A673 (cell line): ENCODE measurements around the gene PIGV. TPM values are rescaled to one million over a fixed set of nuclear protein-coding genes. Genes with fewer than 3 reads are reported as not detected.

Source experiments
- BruUV-seq: library from RNA; stranded (reverse); fragments of 400-500 nt; replicated peaks from 2 replicates; lab custom pipeline; 2021; lab: Mats Ljungman, UMichigan
- CTCF ChIA-PET: fragments of 300-600 bp; sonication (Branson Sonifier 250); formaldehyde crosslinking; loops from one replicate; lab custom pipeline; 2022; ENCODE audit warnings: antibody characterized with exemption; lab: Charles Lee
- POLR2A ChIA-PET: fragments of 300-600 bp; sonication (Branson Sonifier 250); formaldehyde crosslinking; loops from one replicate; lab custom pipeline; 2022; ENCODE audit warnings: antibody characterized with exemption; ENCODE audit not compliant: low non-redundant PET; lab: Charles Lee
- DNase-seq: peaks from one replicate; pipeline ENCODE4 v3.0.0-alpha.2; 2015; ENCODE audit warnings: low spot score
- H3K27ac ChIP-seq: fragments of 200-600 bp; sonication (generic); 2 replicates; pipeline ENCODE4 v1.5.1; 2016; ENCODE audit warnings: mixed run types, low read depth, mild to moderate bottlenecking, mixed read lengths, antibody characterized with exemption, low read length; ENCODE audit not compliant: poor library complexity, severe bottlenecking
- H3K27me3 ChIP-seq: fragments of 200-600 bp; sonication (generic); replicated peaks from 2 replicates; pipeline ENCODE4 v1.6.1; 2017; ENCODE audit warnings: mixed run types, low read depth, mild to moderate bottlenecking, mixed read lengths, antibody characterized with exemption, low read length; ENCODE audit not compliant: insufficient read depth, poor library complexity
- H3K36me3 ChIP-seq: fragments of 200-600 bp; sonication (generic); 2 replicates; pipeline ENCODE4 v1.6.1; 2016; ENCODE audit warnings: mixed run types, mild to moderate bottlenecking, mixed read lengths, antibody characterized with exemption, low read length; ENCODE audit not compliant: insufficient read depth, poor library complexity, severe bottlenecking
- H3K4me1 ChIP-seq: fragments of 200-600 bp; sonication (generic); 2 replicates; pipeline ENCODE4 v1.6.1; 2017; ENCODE audit warnings: mixed run types, mild to moderate bottlenecking, mixed read lengths, antibody characterized with exemption, low read length; ENCODE audit not compliant: insufficient read depth, poor library complexity, severe bottlenecking
- H3K4me3 ChIP-seq: fragments of 200-600 bp; sonication (generic); 2 replicates; pipeline ENCODE4 v1.5.1; 2016; ENCODE audit warnings: low read depth, mixed run types, mild to moderate bottlenecking, mixed read lengths, low read length; ENCODE audit not compliant: poor library complexity, severe bottlenecking
- H3K9me3 ChIP-seq: fragments of 200-600 bp; sonication (generic); 2 replicates; pipeline ENCODE4 v1.6.1; 2016; ENCODE audit warnings: mixed run types, low read depth, mild to moderate bottlenecking, mixed read lengths, antibody characterized with exemption, low read length; ENCODE audit not compliant: poor library complexity, severe bottlenecking
- EZH2 ChIP-seq: fragments of 200-600 bp; sonication (generic); IDR thresholded peaks from 2 replicates; pipeline ENCODE4 v1.6.1; 2017; ENCODE audit warnings: borderline replicate concordance, low read depth, mild to moderate bottlenecking, mixed read lengths, antibody characterized with exemption, low read length; ENCODE audit not compliant: poor library complexity, severe bottlenecking
- intact Hi-C: fragments of 100-400 bp; cut with micrococcal nuclease; formaldehyde crosslinking; loops from one replicate; pipeline ENCODE4 v1.10.0; 2022; ENCODE audit not compliant: unreplicated experiment
- total RNA-seq: library from RNA; stranded (reverse); gene quantifications from 2 replicates; pipeline ENCODE4 v1.2.3, GENCODE V29; 2021
- TF ChIP-seq, protein P1 (sequence below): fragments of 300-800, 200-600 bp; sonication (generic); conservative IDR thresholded peaks from 2 replicates; pipeline ENCODE4 v1.5.1; 2017; ENCODE audit warnings: low read depth, mild to moderate bottlenecking, antibody characterized with exemption, low read length, moderate library complexity, mixed read lengths

Gene PIGV
- total RNA-seq, 1 experiment from 2014 or later = 4.9 TPM

DNA sequence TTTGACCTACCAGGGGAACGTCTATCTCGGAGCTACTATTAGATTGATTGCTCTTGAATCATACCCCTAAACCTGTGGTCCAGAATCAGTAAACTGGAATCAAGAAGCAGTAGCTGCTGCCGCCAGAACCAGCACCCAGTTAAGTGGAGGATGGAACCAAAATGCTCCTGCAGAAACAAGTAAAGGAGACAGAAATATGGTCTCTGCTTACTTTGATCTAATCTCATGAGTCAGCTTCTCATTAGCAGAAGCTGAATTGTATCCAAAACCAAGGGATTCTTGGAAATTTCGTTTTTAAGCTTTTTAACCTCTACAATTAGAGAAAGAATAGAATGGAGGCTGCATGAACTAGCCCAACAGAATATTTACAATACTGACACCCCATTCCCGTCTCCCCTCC, 42.6 kb upstream of the PIGV start:
- ChIA-PET CTCF (no interaction called here), POLR2A (no interaction called here)
- peaks cover 86% of the 10 kb centered on the region for H3K36me3 ChIP-seq
- H3K4me3 ChIP-seq = no peak overlapping the region
- peaks cover 7% of the 10 kb centered on the region for H3K4me1 ChIP-seq
- intact Hi-C loops = no loop called here
- H3K9me3 ChIP-seq = no peaks in the 10 kb centered on the region
- TF ChIP-seq, protein P1, sequence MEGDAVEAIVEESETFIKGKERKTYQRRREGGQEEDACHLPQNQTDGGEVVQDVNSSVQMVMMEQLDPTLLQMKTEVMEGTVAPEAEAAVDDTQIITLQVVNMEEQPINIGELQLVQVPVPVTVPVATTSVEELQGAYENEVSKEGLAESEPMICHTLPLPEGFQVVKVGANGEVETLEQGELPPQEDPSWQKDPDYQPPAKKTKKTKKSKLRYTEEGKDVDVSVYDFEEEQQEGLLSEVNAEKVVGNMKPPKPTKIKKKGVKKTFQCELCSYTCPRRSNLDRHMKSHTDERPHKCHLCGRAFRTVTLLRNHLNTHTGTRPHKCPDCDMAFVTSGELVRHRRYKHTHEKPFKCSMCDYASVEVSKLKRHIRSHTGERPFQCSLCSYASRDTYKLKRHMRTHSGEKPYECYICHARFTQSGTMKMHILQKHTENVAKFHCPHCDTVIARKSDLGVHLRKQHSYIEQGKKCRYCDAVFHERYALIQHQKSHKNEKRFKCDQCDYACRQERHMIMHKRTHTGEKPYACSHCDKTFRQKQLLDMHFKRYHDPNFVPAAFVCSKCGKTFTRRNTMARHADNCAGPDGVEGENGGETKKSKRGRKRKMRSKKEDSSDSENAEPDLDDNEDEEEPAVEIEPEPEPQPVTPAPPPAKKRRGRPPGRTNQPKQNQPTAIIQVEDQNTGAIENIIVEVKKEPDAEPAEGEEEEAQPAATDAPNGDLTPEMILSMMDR = no peak
- BruUV-seq = no TSS peak
- no peak overlapping the region for H3K27ac ChIP-seq
- DNase-seq = no peak
- H3K27me3 ChIP-seq = no peaks in the 10 kb centered on the region

DNA sequence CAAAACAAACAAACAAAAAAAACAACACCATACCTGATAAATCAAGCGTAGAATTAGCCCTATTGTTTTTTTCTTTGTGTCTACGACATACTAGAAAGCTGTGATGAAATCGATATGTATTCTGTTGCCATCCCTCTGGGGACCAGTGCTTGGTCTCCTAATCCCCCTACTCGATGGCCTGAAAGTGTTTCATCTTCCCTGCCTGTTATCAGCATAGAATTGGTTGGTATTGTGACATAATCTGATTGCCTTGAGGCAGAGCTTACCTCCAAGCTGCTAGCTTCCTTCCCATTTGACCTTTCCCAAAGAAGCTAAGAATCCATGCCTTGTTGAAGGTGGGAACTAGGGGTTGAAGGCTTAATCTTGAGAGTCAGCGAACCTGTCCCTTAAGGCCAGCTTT, 40.7 kb upstream of the PIGV start:
- intact Hi-C loops = no loop called here
- peaks cover 7% of the 10 kb centered on the region for H3K4me1 ChIP-seq
- H3K9me3 ChIP-seq = no peaks in the 10 kb centered on the region
- H3K36me3 ChIP-seq = peaks cover 80% of the 10 kb centered on the region
- H3K27me3 ChIP-seq = no peaks in the 10 kb centered on the region
- H3K4me3 ChIP-seq = no peak overlapping the region
- peak; percentile 11 for DNase-seq
- no TSS peak for BruUV-seq
- no peak overlapping the region for H3K27ac ChIP-seq
- CTCF ChIA-PET = no interaction called here
- TF ChIP-seq, protein P1 = no peak
- TF ChIP-seq EZH2 = no peak
- POLR2A ChIA-PET = interaction anchor here (0.5 to 0.6 kb wide), 4 partner anchors 10 to 1366 kb away, joined by 3 to 9 read pairs (median 4); no protein-coding TSS in a partner anchor

DNA sequence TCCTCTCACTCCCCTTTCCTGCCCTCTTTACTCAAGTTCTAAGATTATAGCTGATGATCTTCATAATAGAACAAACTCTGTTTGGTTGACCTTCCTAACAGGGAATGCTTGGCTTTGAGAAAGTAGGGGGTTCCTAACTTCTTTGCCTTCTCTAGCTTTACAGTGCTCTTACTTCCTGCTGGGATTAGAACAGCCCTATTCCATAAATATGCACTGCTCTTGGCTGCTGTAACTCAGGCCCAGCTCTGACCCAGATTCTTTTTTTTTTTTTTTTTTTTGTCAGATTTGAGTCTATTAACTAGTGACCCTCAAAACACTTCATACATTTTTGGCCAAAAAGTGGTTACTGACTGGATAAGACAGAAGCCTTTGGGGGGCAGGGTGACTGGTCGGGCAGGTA, 39.4 kb upstream of the PIGV start:
- H3K9me3 ChIP-seq = no peaks in the 10 kb centered on the region
- CTCF ChIA-PET = no interaction called here
- TF ChIP-seq EZH2 = no peak
- TF ChIP-seq, protein P1 = no peak

More for the DNA sequence above, 39.4 kb upstream of the PIGV start:
- peaks cover 82% of the 10 kb centered on the region for H3K36me3 ChIP-seq
- no peaks in the 10 kb centered on the region for H3K27me3 ChIP-seq
- no TSS peak for BruUV-seq
- intact Hi-C loops = no loop called here
- H3K4me1 ChIP-seq = peaks cover 7% of the 10 kb centered on the region
- POLR2A ChIA-PET = no interaction called here
- no peak overlapping the region for H3K4me3 ChIP-seq
- no peak for DNase-seq
- H3K27ac ChIP-seq = no peak overlapping the region
